Activated naive CD4-positive, alpha-beta T cell treated with anti-CD3 and anti-CD28 coated beads for 36 hours (primary cell): Measurements from ENCODE around the gene ZYG11A. TPM values are rescaled to one million over a fixed set of nuclear protein-coding genes. Genes with fewer than 3 reads are reported as not detected.
A peak's percentile ranks its signal among the peaks of the same experiment; 100 is the strongest.

Experiments used
- CTCF ChIA-PET: fragments of 350-600 bp; sonication (Branson Sonifier 250); formaldehyde crosslinking; loops from one replicate; lab custom pipeline; 2021; ENCODE audit warnings: antibody characterized with exemption; lab: Charles Lee
- DNase-seq: peaks from one replicate; pipeline ENCODE4 v3.0.0-alpha.2; 2020
- H3K27ac Mint-ChIP-seq: one replicate; pipeline ENCODE4 v1.8.0; 2021; ENCODE audit warnings: mild to moderate bottlenecking, mixed read lengths
- H3K27me3 Mint-ChIP-seq: one replicate; pipeline ENCODE4 v1.8.0; 2021; ENCODE audit warnings: low read depth, mixed read lengths
- H3K36me3 Mint-ChIP-seq: one replicate; pipeline ENCODE4 v1.8.0; 2021; ENCODE audit warnings: low read depth, mixed read lengths
- H3K4me1 Mint-ChIP-seq: one replicate; pipeline ENCODE4 v1.8.0; 2021; ENCODE audit warnings: low read depth, mixed read lengths
- H3K4me3 Mint-ChIP-seq: one replicate; pipeline ENCODE4 v1.8.0; 2021; ENCODE audit warnings: mild to moderate bottlenecking, moderate library complexity, mixed read lengths
- H3K9me3 Mint-ChIP-seq: one replicate; pipeline ENCODE4 v1.8.0; 2021; ENCODE audit warnings: mixed read lengths
- intact Hi-C: fragments of 100-400 bp; cut with micrococcal nuclease; formaldehyde crosslinking; loops from one replicate; pipeline ENCODE4 v1.15.1; 2023
- total RNA-seq, 2 experiments: library from RNA; stranded (reverse); gene quantifications; one replicate each; pipeline ENCODE4 v1.2.3, GENCODE V29; 2021

Gene ZYG11A
- total RNA-seq, 2 experiments from 2014 or later, result 0.05 TPM

DNA sequence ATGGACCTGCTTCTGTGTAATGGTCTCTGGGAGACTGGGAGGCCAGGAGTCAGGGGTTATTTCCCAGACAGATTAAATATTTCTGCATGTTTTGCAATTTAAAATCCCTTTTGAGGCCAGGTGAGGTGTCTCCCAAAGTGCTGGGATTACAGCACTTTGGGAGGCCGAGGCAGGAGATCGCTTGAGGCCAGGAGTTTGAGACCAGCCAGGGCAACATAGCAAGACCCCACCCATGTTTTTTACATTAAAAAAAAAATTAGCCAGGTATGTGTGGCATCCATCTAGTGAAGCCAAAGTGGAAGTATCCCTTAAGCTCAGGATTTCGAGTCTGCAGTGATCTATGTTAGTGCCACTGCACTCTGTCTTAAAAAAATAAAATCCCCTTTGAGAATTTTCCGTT is 44.9 kb downstream of the ZYG11A start:
- intact Hi-C loops, result no loop called here
- CTCF ChIA-PET, result no interaction called here
- Mint-ChIP-seq H3K27me3 (no peaks in the 10 kb centered on the region), H3K27ac (no peak overlapping the region), H3K36me3 (no peaks in the 10 kb centered on the region), H3K4me1 (no peaks in the 10 kb centered on the region), H3K4me3 (no peak overlapping the region), H3K9me3 (no peaks in the 10 kb centered on the region)
- no peak for DNase-seq

DNA sequence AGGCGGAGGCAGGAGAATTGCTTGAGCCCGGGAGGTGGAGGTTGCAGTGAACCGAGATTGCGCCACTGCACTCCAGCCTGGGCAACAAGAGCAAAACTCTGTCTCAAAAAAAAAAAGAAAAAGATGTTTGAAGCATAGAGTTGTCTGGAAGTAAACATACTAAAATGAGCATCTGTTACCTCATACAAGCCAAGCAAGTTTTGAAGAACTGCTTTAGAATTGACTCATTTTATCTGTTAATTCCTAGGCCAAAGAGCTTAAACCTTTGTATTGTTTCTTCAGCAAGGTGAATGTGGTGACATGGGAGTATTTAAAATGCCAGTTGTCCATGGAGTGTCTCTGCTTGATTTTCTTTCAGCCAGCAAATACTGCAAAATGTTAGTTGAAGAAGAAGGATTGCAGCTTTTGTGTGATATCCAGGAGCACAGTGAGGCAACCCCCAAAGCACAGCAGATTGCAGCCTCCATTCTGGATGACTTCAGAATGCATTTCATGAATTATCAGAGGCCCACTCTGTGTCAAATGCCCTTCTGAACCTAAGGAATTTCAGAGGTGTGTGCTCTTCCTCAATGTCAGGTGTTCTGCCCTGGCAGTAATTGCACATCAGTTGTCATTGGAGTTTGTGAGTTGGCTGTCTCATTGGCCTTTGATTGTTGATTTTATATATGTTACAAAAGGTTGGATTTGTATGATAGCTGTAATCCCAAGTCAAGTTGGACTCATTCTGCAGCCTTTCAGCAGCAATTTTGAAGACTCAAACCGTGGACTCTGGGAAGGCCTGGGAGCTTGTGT is 50.1 kb downstream of the ZYG11A start:
- no peaks in the 10 kb centered on the region for H3K4me1 Mint-ChIP-seq
- intact Hi-C loops, result no loop called here
- H3K4me3 Mint-ChIP-seq, result no peak overlapping the region
- H3K27ac Mint-ChIP-seq, result no peak overlapping the region
- no peaks in the 10 kb centered on the region for H3K9me3 Mint-ChIP-seq
- no peak for DNase-seq
- peaks cover 2% of the 10 kb centered on the region for H3K36me3 Mint-ChIP-seq
- no peaks in the 10 kb centered on the region for H3K27me3 Mint-ChIP-seq
- CTCF ChIA-PET, result interaction anchor here (0.7 to 1.2 kb wide), 2 partner anchors 13 to 93 kb away, joined by 3 read pairs; no protein-coding TSS in a partner anchor

DNA sequence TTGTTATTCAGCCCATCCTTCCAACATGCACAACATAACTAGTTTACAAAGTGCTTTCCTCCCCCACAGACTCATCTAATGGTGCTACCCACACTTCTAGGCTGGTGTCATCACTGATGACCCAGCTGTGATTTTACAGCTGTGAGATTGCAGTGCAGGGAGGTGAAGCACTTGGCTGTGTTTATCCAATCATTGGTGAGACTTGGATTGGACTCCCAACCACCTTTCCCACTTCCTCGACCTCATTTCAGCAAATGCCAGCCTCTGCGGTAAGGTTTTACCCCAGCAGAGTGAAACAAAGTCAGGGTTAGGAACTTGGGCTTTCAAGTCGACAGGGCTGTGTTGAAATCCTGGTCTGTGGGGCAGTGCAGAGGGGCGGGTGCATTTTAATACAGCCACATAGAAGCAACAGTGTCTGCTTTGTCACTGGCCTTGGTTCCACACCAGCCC is 56.9 kb downstream of the ZYG11A start:
- no peaks in the 10 kb centered on the region for H3K36me3 Mint-ChIP-seq
- CTCF ChIA-PET, result no interaction called here
- H3K27me3 Mint-ChIP-seq, result no peaks in the 10 kb centered on the region
- H3K4me3 Mint-ChIP-seq, result no peak overlapping the region
- no peak overlapping the region for H3K27ac Mint-ChIP-seq
- H3K4me1 Mint-ChIP-seq, result no peaks in the 10 kb centered on the region
- intact Hi-C loops, result no loop called here
- DNase-seq, result no peak
- no peaks in the 10 kb centered on the region for H3K9me3 Mint-ChIP-seq

DNA sequence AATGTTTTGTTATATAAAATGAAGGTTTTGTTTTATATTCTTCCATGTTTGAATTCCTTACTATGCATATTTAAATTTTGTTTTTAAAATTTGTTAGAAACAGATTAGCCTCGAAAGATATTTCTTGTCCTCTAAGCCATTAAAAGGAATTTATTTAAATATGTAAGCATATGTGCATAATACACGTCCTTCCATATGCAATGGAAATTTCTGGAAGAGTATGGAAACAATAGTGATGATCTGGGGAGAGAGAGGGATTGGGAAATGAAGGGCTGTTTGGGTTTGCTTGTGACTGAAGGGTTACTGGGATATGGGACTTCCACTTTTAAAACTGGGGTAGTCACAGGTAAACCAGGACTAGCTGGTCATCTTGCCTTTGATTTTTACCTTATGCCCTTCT is 57.8 kb downstream of the ZYG11A start:
- CTCF ChIA-PET, result no interaction called here
- Mint-ChIP-seq H3K27me3 (no peaks in the 10 kb centered on the region), H3K27ac (no peak overlapping the region), H3K36me3 (no peaks in the 10 kb centered on the region), H3K4me1 (no peaks in the 10 kb centered on the region), H3K4me3 (no peak overlapping the region), H3K9me3 (no peaks in the 10 kb centered on the region)
- intact Hi-C loops, result no loop called here
- DNase-seq, result no peak

DNA sequence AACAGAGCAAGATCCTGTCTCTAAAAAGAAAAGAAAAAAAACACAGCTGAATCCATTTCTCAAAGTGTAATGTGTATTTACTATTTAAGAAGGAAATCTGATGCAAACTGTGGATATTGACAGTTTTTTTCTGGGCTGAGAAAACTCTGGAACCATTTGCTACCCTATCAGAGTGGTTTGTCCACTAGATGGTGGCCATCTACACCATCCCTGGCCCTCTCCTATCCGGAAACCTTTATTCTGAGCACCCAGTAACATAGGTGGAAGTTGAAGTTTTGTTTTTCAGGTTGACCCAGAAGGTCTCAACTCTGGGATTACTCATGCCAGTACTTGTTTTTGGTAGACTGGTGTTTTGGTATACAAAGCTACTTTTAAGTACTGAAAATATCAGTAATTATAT is 58.8 kb downstream of the ZYG11A start:
- intact Hi-C loops, result no loop called here
- DNase-seq, result no peak
- no peaks in the 10 kb centered on the region for H3K36me3 Mint-ChIP-seq
- CTCF ChIA-PET, result no interaction called here
- H3K9me3 Mint-ChIP-seq, result no peaks in the 10 kb centered on the region
- H3K4me3 Mint-ChIP-seq, result no peak overlapping the region
- no peak overlapping the region for H3K27ac Mint-ChIP-seq
- no peaks in the 10 kb centered on the region for H3K4me1 Mint-ChIP-seq
- H3K27me3 Mint-ChIP-seq, result no peaks in the 10 kb centered on the region

DNA sequence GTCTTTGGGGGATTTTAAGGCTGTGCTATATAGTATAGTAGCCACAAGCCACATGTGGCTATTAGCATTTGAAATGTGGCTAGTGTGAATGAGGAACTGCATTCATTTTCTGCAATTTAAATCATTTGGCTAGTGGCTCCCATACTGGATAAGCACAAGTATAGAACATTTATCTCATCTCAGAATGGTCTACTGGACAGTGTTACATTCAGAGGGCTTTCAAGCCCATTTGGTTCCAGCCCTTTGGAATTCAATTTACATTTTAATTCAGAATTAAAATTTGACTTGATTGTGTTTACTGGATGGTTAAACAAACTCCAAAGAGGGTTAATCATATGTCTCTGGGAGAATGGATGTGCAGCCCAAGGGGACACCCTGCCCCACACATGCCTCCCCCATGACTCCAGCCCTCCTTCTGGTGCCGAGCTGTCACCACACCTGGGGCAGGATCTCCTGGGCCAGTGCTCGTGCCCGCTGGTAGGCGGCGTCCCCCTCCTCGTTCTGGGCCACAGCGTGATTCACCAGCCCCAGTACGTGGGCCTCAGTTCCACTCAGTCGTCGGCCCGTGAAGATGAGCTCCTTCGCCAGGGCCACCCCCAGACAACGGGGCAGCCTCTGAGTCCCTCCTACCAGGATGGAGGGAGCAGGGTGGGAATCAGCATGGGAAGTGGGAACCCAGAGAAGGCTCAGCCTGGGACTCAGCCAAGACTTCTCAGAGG is 61.8 kb downstream of the ZYG11A start:
- DNase-seq, result no peak
- no peaks in the 10 kb centered on the region for H3K9me3 Mint-ChIP-seq
- CTCF ChIA-PET, result no interaction called here

DNA sequence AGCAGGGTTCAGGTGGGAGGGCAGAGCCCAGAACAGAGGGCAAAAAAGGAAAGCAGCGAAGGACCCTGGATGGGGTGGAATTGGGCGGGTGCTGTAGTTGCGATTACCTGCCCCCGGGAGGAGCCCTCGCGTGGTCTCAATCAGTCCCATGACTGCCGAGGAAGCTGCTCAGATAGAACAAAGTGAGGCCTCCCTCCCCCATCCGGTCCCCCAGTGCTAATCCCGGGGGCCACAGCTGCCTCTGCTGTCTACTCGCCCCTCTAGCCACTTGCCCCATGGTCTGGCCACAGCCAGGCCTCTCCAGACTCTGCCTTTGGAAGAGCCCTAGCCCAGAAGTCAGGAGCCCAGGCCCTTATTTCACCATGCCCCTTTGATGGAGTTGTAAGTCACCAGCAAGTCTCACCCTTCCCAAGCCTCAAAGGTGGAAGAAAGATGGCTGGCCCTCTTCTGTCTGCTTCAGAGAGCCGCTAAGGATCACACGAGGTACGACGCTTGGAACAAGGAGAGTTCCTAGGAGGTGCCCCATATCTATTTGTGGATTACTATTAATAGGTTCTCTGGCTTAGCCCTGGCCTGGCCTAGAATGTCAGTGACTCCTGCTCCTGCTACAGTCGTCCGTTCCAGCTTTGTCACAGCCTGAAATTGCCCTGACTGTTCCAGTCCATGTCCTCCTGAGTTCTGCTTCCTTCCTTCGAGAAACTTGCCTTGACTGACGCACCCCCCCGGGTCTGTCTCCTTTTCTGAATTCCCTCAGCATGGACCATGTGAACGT is 62.6 kb downstream of the ZYG11A start:
- no peaks in the 10 kb centered on the region for H3K27me3 Mint-ChIP-seq
- no peaks in the 10 kb centered on the region for H3K4me1 Mint-ChIP-seq
- CTCF ChIA-PET, result interaction anchor here (0.6 to 0.9 kb wide), 4 partner anchors 12 to 129 kb away, joined by 3 read pairs; no protein-coding TSS in a partner anchor
- H3K9me3 Mint-ChIP-seq, result no peaks in the 10 kb centered on the region
- peak; percentile 45 for DNase-seq
- no peak overlapping the region for H3K27ac Mint-ChIP-seq
- intact Hi-C loops, result loop anchor here (1.0 to 5.0 kb wide), 2 partner anchors 67 to 277 kb away; no protein-coding TSS in a partner anchor
- H3K4me3 Mint-ChIP-seq, result no peak overlapping the region
- peaks cover 1% of the 10 kb centered on the region for H3K36me3 Mint-ChIP-seq

More for the DNA sequence above, 61.8 kb downstream of the ZYG11A start:
- Mint-ChIP-seq H3K36me3 (peaks cover 1% of the 10 kb centered on the region), H3K27ac (no peak overlapping the region), H3K4me1 (no peaks in the 10 kb centered on the region), H3K4me3 (no peak overlapping the region), H3K27me3 (no peaks in the 10 kb centered on the region)
- intact Hi-C loops, result no loop called here

DNA sequence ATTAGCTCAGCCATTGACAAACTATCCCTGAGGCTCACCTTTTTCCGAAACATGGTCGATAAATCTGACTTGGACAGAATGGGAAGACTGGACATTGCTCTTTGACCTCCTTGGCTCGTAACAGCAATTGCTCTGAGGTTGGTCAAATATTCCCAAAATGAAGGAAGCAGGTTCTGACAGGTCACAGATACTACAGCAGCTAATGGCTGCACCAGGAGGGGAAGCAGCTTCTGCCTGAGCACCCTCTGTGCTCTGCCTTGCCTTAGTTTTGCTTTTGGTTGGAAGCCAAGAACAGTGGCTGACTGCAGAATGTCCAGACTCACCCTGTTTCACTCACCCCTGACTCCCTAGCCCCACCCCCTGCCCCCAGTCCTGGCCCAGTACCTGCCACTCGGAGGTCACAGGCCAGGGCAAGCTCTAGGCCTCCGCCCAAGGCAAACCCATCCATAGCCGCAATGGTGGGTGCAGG is 63.6 kb downstream of the ZYG11A start:
- H3K4me3 Mint-ChIP-seq, result no peak overlapping the region
- no peaks in the 10 kb centered on the region for H3K4me1 Mint-ChIP-seq
- no peak overlapping the region for H3K27ac Mint-ChIP-seq
- H3K27me3 Mint-ChIP-seq, result no peaks in the 10 kb centered on the region
- intact Hi-C loops, result loop anchor here (5.0 kb wide), 1 partner anchor 66 kb away; no protein-coding TSS in a partner anchor
- no peak for DNase-seq
- CTCF ChIA-PET, result interaction anchor here (0.6 to 1.2 kb wide), 5 partner anchors 9 to 63 kb away, joined by 3 read pairs; no protein-coding TSS in a partner anchor
- H3K36me3 Mint-ChIP-seq, result peaks cover 1% of the 10 kb centered on the region
- H3K9me3 Mint-ChIP-seq, result no peaks in the 10 kb centered on the region

DNA sequence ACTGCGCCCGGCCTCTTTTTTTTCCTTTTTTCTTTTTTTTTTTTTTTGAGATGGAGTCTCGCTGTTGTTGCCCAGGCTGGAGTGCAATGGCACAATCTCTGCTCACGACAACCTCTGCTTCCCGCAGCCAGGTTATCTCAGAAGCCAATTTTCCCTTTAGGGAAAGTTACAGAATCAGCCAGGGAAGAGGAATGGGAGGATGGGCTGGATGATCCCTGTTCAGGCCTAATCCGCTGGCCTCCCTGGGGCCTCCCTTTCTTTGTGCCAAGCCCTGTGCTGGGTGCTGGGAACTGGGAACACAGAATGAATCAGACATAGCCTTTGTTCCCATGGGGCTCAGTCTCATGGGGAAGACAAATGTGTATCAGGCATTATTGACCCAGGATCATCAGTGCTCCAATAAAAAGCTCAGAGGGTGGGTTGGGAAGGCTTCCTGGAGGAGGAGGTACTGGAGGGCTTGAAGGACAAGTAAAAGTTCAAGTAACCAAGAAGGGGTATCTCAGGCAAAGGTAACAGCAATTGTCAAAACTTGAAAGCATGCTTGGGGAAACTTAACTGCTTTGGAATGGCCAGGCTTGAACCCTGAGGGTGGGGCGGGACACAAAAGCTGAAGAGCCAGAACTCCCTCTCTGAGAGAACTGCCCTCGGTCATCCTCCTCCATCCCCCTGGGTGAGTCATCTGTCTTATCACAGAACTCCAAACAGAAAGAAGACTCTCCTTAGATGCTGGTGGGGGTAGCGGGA is 64.7 kb downstream of the ZYG11A start:
- no peak overlapping the region for H3K4me3 Mint-ChIP-seq
- H3K36me3 Mint-ChIP-seq, result peaks cover 1% of the 10 kb centered on the region
- CTCF ChIA-PET, result no interaction called here
- H3K27me3 Mint-ChIP-seq, result no peaks in the 10 kb centered on the region
- no peaks in the 10 kb centered on the region for H3K9me3 Mint-ChIP-seq
- H3K27ac Mint-ChIP-seq, result no peak overlapping the region
- no peak for DNase-seq
- intact Hi-C loops, result loop anchor here (5.0 kb wide), 1 partner anchor 65 kb away; no protein-coding TSS in a partner anchor
- no peaks in the 10 kb centered on the region for H3K4me1 Mint-ChIP-seq

DNA sequence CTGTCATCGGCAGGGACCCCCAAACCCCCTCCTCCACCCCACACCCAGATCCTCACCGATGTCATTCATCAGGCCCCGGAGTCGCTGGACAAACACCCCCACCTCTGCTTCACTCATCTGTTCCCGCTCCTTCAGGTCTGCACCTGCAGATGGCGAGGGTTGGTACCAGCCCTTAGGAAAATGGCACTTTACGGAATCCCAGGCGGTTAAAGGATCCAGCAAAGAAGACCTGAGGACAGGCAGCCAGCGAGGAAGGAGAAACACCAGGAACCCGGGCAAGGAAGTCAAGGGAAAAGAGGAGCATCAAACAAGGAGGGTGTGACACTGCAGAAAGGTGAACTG is 65.2 kb downstream of the ZYG11A start:
- CTCF ChIA-PET, result no interaction called here
- Mint-ChIP-seq H3K4me3 (no peak overlapping the region), H3K4me1 (no peaks in the 10 kb centered on the region), H3K9me3 (no peaks in the 10 kb centered on the region), H3K27ac (no peak overlapping the region), H3K36me3 (peaks cover 1% of the 10 kb centered on the region), H3K27me3 (no peaks in the 10 kb centered on the region)
- intact Hi-C loops, result loop anchor here (5.0 kb wide), 1 partner anchor 65 kb away; no protein-coding TSS in a partner anchor
- DNase-seq, result no peak

DNA sequence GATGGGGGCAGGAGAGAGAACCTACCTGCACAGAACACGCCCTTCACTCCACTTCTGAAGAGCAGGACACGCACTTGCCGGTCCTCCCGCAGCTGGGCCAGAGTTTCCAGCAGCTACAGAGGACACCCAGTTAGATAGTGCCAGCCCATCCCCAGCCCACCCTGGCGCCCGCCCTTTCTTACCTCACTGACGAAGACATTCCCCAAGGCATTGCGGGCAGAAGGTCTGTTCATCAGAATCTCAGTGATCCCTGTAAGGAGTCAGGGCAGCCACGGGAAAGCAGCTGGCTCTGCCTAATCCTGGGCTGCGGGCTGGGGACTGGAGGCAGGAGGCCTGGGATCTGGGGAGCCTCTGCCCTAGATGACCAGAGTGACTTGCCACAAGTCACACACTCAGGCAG is 69.0 kb downstream of the ZYG11A start:
- no peak for DNase-seq
- CTCF ChIA-PET, result no interaction called here
- intact Hi-C loops, result no loop called here
- H3K27me3 Mint-ChIP-seq, result no peaks in the 10 kb centered on the region
- H3K36me3 Mint-ChIP-seq, result peaks cover 1% of the 10 kb centered on the region
- H3K27ac Mint-ChIP-seq, result no peak overlapping the region
- no peaks in the 10 kb centered on the region for H3K9me3 Mint-ChIP-seq
- no peak overlapping the region for H3K4me3 Mint-ChIP-seq
- no peaks in the 10 kb centered on the region for H3K4me1 Mint-ChIP-seq
